GM19351 (cell line): ENCODE results near the gene PCNX2.

Experiments used
- ATAC-seq: cut with Tn5 transposase; IDR thresholded peaks from one replicate; pipeline ENCODE4 v1.9.1; 2021; ENCODE audit warnings: mild to moderate bottlenecking, moderate library complexity; ENCODE audit not compliant: unreplicated experiment

Gene PCNX2

DNA sequence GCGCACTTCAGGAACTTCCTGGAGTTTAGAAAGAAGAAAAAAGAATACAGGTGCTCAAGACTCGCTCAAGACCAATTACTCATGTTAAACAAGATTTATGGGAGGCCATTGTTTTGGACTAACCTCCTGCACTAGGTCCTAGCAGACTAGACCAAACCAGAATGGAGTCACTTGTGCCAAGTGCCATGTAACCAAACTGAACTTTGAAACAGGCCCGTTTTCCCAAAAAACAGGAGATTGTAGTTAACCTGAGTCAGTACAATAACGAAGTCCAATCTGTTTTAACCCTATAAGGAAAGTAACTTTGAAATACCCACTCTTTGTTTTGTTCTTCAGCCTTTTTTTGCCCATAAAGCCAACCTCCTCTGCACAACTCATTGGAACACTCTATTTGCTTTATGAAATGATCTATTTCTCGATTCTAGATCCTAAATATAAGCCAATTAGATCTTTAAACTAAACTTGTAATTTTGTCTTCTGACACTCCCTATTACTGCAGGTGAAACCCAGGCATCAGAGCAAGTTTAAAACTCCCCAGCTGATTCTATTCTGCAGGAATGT is 345.8 kb downstream of the PCNX2 start:
- ATAC-seq, result no peak

DNA sequence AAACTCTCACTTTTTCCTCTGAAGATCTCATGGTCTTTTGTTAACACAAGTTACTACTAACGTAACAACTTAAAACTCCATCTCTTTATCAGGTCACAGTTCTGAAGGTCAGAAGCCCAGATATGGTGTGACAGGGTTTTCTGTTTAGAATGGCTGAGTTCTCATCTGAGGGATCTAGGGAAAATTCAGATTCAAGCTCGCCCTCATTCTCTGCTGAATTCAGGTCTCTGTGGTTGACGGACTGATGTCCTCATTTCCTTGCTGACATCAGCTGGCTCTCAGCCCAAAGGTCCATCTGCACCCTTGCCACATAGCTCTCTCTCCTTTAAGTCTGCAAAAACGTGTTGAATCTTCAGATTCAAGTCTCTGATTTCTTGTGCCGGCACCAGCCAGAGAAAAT is 351.2 kb downstream of the PCNX2 start:
- peak; percentile 19 for ATAC-seq

DNA sequence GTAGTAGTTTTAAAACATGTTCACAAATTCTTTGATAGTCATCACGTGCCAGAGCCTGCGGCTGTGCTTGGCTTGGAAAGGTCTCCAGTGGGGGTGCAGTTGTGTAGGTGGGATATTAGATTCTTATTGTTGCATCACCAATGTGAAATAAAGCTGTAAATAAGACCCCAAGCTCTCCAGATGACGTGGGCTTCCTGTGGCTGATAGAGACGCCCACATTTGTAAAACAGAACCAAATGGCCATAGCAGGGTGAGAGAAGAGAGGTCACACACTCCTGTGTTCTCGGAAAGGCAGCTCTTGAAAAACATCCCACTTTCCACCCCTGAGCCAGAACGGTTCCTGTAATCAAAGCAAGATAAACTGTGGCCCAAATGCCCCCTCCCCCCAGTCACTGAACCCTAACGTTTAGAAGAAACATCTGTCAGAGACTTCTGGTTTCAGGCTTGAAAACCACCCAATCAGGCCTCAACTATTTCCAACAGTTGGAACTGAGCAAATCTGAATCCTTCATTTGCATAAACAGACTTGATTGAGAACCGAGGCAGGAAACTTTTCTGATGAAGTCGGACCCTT is 351.8 kb downstream of the PCNX2 start:
- ATAC-seq, result peak; percentile 74

DNA sequence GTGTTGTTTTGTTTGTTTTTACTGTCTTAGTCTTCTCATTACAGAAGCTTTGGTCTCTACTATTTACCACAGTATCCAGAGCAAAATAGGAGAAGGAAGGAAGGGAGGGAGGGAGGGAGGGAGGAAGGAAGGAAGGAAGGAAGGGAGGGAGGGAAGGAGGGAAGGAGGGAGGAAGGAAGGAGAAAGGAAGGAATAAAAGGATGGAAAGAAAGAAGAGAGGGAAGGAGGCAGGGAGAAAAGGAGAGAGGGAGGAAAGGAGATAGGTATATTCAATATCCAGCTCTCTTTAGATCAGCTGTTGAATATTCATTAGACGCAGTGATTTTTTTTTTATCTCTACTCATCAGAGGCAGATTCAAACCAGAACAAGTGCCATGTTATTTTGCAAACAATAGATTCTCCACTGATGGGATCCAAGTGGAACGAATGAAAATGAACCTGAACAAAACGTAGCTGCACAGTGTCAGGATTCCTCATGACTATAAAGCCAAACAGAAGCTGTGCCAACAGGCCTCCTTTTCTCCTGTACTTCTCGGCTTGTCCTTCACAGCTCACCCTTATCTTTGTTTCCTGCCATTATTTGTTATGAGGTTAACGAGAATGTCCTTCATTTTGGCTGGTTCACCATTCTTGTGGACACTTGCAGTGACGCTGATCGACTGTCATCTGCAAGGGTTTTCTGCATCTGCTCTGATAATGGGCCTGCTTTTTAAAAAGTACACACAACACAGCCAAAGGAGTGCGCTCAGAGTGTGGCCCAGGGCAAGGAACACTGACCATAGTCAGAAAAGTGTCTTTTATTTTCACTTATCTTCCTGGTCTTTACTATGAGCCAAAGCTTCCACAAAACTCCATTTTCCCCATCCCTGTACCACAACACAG is 352.9 kb downstream of the PCNX2 start:
- no peak for ATAC-seq

DNA sequence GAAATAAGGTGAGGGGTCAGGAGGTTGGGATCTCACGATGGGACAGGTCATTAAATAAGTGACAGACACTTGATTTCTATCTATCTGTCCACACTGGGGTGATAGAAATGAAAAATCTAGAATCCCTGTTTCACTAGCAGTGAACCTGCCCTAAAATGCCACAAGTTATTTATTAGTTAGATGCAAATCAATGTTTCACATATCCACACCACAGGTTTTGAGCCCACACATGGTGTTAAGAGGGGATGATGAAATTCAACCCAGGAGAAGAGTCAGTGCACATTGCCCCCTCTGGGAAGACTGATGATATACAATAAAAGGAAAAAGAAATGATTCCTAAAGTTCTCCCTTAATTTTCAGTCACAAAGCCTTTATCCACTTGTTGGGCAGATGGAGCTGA is 355.3 kb downstream of the PCNX2 start:
- no peak for ATAC-seq

DNA sequence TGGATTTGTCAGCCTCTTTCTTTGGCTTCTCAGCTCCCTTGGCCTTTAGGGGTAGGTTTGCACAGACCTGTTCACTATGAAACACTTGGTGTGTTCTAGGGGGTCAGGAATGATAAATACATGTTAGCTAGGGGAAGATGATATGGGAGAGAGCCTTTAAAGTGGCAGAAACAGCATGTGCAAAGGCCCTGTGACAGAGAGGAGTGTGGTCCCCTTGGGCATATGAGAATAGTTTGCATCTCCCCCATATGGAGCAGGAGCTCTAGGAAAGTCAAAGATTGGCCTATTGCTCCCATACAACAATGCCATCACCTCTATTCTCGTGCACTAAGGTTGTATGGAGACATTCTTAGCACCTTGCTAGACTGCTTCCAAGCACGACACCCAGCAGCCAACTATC is 355.8 kb downstream of the PCNX2 start:
- no peak for ATAC-seq

DNA sequence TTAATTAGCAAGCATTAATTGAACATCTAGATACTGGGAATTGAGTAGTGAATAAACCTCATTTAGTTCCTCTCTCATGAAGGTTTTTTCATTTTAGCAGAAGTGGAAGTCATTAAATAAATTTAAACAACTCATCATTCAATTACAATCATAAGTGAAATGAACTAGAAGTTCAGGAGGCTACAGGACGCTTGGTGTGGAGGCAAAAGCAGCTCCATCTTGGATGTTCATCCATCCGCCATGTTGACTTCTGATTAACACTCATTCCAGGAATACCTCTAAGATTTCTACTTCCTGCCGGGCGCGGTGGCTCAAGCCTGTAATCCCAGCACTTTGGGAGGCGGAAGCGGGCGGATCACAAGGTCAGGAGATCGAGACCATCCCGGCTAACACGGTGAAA is 356.6 kb downstream of the PCNX2 start:
- ATAC-seq, result no peak

DNA sequence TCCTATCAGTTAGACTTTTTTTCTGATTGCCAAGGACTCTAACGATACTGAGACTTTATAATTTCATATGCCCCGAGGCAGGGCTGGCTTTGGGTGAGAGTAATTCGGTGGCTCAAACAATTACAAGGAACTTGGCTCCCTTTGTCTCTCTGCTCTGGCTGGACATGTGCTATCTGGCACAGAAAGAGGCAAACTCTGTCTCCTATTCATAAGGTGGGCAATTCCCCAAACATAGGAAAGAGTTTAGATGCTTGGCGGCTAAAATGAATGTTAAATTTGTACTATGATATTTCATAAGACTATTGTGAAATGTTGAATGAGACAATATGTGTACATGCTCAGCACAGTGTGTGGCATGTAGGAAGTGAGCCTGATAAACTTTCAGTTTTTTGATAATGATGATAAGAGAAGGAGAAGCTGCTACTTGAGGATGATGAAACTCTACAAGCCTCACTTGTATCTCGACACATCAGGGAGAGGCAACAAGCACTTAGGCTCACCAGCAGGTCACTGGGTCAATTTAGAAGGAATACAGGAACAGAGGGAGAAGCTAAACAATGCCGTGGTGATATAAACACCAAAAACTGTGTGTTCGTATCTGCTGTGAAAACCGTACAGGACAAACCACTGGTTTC is 357.7 kb downstream of the PCNX2 start:
- ATAC-seq, result no peak

DNA sequence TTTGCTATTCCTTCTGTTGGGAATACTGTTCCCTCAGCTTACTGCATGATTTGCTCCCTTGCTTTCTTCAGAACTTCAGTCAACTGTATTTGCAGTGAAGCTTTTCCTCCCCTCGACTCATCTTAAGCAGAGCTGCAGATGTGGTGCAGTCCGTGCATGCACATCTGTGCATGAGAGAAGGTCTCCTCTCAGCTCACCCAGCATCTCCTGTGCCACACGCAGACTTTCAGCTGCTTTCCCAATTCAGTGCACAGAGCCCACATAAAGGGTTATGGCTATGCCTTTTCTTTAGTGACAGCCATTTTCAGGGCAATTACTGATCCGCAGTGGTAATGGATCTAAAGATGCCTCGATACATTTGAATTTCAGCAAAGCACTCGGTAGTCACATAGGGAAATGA is 358.6 kb downstream of the PCNX2 start:
- ATAC-seq, result no peak
